Measurements from ENCODE around the gene SLFN12L. TPM values are rescaled to one million over a fixed set of nuclear protein-coding genes. Genes with fewer than 3 reads are reported as not detected.

The SLFN12L gene
- total and polyA plus RNA-seq, 4 donors: 0.59 to 13.2 (median 1.5) TPM

- no peak overlapping the region for H3K9ac ChIP-seq (ENCODE audit: insufficient read depth in 1 of 2, low read length in 2 of 2)
- no peak for DNase-seq
- no peaks in the 10 kb centered on the region for H3K4me1 ChIP-seq (ENCODE audit: control insufficient read depth in 5 of 5, insufficient read depth in 5 of 5, low read length in 5 of 5)
- ATAC-seq (ENCODE audit: insufficient read depth, low FRiP score): no peak
- H3K36me3 ChIP-seq (ENCODE audit: control insufficient read depth in 4 of 4, insufficient read depth in 4 of 4, low read length in 4 of 4): peaks cover 0 to 5% (median 0%) of the 10 kb centered on the region in 4 donors
- peaks cover 0 to 33% (median 0%) of the 10 kb centered on the region in 3 donors for H3K27me3 ChIP-seq (ENCODE audit: control insufficient read depth in 3 of 3, insufficient read depth in 3 of 3, low read length in 2 of 3)
- H3K27ac ChIP-seq (ENCODE audit: low read depth in 1 of 2, low read length in 1 of 2): no peak overlapping the region
- H3K4me3 ChIP-seq: no peak overlapping the region
- WGBS, 2 donors: 57 to 62% methylated on average over 2 of the region's 2 CpGs
- no peak for TF ChIP-seq CTCF (IDR thresholded peaks at IDR 0.05; ENCODE audit: control extremely low read depth, extremely low read depth)
- no peaks in the 10 kb centered on the region for H3K9me3 ChIP-seq (ENCODE audit: control insufficient read depth in 4 of 4, insufficient read depth in 3 of 4, low read length in 3 of 4)
Observed at GRCh38 chr17:35476283-35476820, 61.1 kb downstream of the SLFN12L start.

- no peak for TF ChIP-seq CTCF (IDR thresholded peaks at IDR 0.05; ENCODE audit: control extremely low read depth, extremely low read depth)
- 83 to 93% methylated on average over 4 of the region's 4 CpGs for WGBS, 2 donors
- Histone ChIP-seq H3K36me3 (ENCODE audit: control insufficient read depth in 4 of 4, insufficient read depth in 4 of 4, low read length in 4 of 4) (no peaks in the 10 kb centered on the region), H3K4me3 (no peak overlapping the region), H3K9ac (ENCODE audit: insufficient read depth in 1 of 2, low read length in 2 of 2) (no peak overlapping the region), H3K27ac (ENCODE audit: low read depth in 1 of 2, low read length in 1 of 2) (no peak overlapping the region), H3K9me3 (ENCODE audit: control insufficient read depth in 4 of 4, insufficient read depth in 3 of 4, low read length in 3 of 4) (no peaks in the 10 kb centered on the region), H3K4me1 (ENCODE audit: control insufficient read depth in 5 of 5, insufficient read depth in 5 of 5, low read length in 5 of 5) (no peaks in the 10 kb centered on the region), H3K27me3 (ENCODE audit: control insufficient read depth in 3 of 3, insufficient read depth in 3 of 3, low read length in 2 of 3) (peaks cover 0 to 24% (median 0%) of the 10 kb centered on the region in 3 donors)
- DNase-seq: no peak
- no peak for ATAC-seq (ENCODE audit: insufficient read depth, low FRiP score)
Observed at GRCh38 chr17:35468475-35468874, 69.0 kb downstream of the SLFN12L start.

- H3K27ac ChIP-seq (ENCODE audit: low read depth in 1 of 2, low read length in 1 of 2): no peak overlapping the region
- no peaks in the 10 kb centered on the region for H3K9me3 ChIP-seq (ENCODE audit: control insufficient read depth in 4 of 4, insufficient read depth in 3 of 4, low read length in 3 of 4)
- no peak for DNase-seq
- H3K9ac ChIP-seq (ENCODE audit: insufficient read depth in 1 of 2, low read length in 2 of 2): no peak overlapping the region
- 83 to 85% methylated on average over 4 of the region's 4 CpGs for WGBS, 2 donors
- no peaks in the 10 kb centered on the region for H3K4me1 ChIP-seq (ENCODE audit: control insufficient read depth in 5 of 5, insufficient read depth in 5 of 5, low read length in 5 of 5)
- no peak for TF ChIP-seq CTCF (IDR thresholded peaks at IDR 0.05; ENCODE audit: control extremely low read depth, extremely low read depth)
- no peak overlapping the region for H3K4me3 ChIP-seq
- ATAC-seq (ENCODE audit: insufficient read depth, low FRiP score): no peak
- H3K27me3 ChIP-seq (ENCODE audit: control insufficient read depth in 3 of 3, insufficient read depth in 3 of 3, low read length in 2 of 3): peaks cover 0 to 27% (median 0%) of the 10 kb centered on the region in 3 donors
- H3K36me3 ChIP-seq (ENCODE audit: control insufficient read depth in 4 of 4, insufficient read depth in 4 of 4, low read length in 4 of 4): no peaks in the 10 kb centered on the region
Observed at GRCh38 chr17:35467824-35468223, 69.7 kb downstream of the SLFN12L start.
